Activated CD4-positive, alpha-beta T cell treated with anti-CD3 and anti-CD28 coated beads, Interleukin-2, Interleukin-4, amounts not matched to agents 100 ng/mL and 50 ng/mL, durations not matched to agents 16 hours and 8 hours (primary cell): Measurements from ENCODE around the gene MRPS10.

Experiments
- DNase-seq: peaks from one replicate; pipeline ENCODE4 v3.0.0-alpha.2; 2020; ENCODE audit warnings: low spot score

MRPS10 gene

DNA sequence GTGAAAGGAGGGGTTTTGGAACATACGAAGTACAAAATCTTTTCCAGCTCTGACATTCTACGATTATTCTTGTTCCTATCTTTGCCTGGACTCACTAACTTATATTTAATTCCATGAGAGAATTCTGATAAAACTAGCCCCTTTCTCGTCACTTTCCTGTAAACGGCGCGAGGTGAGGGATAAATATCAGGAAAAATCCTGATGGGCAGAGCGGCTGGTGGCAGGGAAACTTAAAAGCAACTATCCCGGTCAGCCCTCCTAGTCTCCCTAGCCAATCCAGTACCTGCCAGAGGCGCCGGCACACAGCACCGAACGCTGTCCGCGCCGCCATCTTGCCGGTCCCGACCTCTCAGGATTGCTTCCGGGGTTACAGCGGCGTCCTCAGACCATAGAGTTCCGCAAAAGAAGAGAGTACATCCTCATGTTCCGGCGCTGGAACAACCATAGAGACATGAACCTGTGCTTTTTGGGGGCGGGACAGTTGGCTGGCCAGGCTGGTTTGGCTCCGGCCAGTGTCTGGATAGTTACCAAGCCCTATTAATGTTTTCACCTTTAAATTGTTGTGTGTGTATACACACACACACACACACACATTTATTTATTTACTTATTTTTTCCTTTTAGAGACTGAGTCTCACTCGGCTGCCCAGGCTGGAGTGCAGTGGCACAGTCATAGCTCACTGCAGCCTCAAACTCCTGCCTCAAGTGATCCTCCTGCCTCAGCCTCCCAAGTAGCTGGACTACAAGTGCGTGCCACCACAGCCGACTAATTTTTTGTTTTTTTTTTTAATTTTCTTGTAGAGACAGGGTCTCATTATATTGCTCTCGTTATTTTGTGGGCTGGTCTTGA is at the start of gene MRPS10:
Gene MRPS10, minus strand, starts transcription at position 343 of the 849 bp plus-strand sequence. Its CDS starts 12 bp downstream, at position 331.
- peak; percentile 95 for DNase-seq

DNA sequence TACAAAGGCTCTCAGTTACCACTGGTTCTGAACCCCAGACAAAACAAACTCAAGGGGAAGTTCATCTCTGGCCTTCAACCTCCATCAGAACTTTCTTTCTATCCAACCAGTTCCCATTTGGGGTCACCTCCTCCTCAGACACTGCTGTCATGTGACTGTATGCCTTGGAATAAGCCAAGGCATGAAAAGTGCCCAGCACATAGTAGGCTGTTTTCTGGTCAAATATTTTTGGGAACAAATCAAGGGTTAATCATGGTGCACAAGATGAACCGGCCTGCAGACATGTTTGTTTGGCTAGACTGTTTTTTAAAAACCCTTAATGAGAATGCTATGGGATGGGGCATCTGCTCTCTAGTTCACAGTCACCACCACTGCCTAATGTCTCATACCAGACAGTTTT is 48.9 kb upstream of the MRPS10 start:
- no peak for DNase-seq

DNA sequence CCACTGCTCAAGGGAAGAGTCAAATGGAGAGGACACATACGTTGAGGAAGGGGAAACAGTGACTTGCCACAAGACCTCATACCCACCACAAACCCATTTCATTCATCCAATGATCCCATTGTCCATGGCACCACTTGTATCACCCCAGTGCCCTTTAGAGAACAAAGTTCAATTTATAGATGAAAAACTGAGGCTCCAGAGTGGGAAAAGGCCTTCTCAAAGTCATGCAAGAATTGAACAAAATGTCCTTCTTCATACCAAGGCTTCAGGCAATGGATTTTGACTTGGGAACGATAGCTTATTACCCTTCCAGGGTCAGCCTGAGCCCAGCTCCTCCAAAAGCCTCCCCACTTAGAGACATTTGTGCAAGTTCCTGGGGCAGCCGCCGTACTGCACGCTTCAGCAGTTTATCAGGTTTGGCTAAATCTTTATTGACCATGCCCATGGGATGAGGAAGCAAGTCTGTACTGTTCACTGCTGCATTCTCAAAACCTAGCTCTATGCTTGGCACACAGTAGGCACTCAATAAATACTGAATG is 47.3 kb upstream of the MRPS10 start:
- DNase-seq: no peak

DNA sequence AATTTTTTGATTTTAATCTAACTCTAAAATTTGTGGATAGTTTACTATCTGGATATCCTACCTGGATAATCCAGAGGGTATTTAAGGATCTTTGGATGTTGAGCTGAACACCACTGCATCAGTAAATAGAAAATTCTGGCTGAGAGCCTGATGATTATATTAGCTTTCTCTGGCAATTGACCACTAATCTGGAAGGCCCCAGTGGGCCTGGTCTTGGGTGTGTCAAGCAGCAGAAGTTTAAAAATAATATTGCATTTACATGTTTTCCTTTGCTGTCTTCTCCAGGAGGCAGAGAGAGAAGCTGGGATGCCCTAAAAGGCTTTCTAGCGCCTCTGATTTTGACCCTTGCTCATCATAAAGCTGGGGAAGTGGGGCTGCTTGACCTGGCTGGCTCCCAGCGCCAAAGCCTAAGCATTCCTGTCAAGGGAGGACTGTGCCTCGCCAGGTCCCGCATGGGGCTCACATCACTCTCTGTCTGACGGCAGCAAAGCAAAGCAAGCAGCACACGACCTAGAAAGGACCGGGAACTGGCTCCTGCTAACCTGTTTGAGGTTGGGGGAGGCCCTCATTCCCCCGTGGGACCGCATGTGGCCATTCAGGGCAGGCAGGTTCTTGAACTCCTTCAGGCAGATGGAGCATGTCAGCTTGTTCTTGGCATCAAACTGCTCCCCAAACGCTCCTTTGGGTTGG is 46.6 kb upstream of the MRPS10 start:
- no peak for DNase-seq

DNA sequence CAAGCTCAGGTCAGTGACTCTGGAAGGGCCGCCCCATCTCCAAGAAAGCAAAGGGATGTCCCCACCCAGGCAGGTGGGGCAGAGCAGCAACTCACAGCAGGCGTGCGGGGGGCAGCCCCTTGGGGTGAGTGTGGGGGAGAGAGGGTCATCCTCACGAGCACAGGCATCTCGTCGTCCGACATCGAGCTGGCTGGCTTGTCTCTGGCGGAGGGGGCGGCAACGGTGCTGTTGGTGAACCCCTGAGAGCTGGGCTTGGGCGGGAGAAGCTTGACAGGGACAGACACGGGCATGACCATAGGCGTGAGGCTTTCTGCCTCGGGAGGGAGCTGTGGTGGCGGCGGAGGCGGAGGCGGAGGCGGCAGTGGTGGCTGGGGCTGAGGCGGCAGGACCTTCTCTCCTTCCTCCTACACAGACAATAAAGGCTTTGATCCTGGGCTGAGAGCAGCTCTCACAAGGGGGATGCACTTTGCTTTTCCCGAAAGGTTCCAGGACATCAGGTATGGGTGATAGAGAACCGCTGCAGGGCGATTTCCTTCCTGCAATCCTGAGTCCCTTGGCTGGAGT is 45.6 kb upstream of the MRPS10 start:
- no peak for DNase-seq

DNA sequence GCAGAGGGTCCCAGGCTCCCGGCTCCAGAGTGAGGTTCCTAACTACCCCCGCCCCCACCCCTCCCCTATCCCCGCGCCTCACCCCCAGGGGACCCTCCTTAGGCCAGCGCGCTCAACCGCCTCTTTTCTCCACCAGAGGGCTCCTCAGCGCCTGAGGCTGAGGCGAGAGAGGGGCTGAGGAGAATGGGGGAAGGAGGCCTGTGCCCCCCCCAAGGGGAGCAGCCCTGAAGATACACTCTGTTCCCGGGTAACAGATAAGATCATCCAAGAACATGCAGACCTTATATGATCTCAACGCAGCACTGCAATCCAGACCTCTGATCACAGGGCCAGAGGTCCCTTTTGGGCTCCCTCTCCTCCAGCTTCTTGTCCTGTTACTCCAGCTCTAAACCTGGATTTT is 43.3 kb upstream of the MRPS10 start:
- no peak for DNase-seq

DNA sequence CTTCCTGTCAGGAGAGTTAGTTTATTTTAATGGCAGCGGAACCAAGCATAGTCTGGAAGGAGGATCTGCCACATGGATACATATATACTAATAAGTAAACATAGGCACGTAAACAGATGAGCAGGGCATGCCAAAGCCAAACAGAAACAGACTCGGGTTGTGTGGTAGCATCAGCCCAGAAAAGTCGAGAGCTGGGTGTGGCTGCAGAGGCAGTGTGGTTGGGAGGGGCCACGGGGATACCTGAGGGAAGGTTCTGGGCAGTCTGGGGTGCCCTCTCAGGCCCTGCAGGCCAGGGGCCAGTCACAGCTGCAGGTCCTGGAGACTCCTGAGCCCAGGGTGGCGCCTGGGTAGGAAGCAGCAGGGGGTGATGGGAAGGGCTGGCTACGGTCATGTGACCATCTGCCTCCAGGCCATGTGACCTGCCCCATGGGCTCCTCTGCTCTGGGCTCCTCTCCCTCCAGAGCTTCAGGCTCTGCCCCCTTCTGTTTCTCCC is 42.8 kb upstream of the MRPS10 start:
- DNase-seq: no peak

DNA sequence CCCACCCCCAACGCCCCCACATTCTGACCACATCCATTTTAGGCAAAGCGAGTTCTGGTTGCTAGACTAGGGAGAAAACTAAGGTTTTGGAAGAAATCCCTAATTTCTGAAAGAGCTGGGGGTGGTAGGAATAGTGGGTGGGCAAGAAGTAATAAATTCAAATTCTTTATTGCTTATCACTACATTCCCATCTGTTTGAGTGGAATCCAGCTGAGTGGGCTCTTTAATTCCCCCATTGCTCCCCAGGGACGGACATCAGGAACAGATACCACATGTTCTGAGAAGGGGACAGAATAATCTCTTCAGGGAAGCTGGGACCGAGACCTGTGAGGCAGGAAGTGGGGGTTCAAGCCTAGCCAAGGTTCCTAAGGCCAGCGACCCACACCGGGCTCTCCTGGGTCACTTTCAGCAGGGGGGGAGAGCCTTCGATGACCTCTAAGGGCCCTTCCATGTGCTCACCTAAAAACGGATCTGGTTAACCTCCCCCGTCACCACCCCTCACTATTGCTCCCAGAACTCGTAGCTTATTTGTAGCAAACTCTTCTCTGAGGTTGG is 42.3 kb upstream of the MRPS10 start:
- DNase-seq: no peak

DNA sequence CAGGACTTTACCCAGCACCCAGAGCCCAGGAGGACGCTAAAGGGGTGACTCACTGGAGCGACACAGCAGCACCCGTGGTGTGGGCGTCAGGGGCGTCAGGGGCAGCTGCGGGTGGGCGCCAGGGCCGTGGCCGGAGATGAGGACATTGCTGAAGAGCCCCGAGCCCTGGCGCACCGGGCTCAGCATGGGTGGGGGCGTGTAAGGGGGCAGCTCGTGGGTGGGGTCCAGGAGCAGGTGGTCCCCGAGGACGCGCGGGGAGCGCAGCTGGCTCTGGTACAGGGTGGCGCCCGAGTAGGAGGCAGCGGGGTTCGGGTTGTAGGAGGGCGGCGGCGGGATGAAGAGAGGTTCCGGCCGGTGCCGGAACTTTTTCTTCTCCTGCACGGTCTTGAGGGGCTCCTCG is 41.6 kb upstream of the MRPS10 start:
- DNase-seq: no peak

DNA sequence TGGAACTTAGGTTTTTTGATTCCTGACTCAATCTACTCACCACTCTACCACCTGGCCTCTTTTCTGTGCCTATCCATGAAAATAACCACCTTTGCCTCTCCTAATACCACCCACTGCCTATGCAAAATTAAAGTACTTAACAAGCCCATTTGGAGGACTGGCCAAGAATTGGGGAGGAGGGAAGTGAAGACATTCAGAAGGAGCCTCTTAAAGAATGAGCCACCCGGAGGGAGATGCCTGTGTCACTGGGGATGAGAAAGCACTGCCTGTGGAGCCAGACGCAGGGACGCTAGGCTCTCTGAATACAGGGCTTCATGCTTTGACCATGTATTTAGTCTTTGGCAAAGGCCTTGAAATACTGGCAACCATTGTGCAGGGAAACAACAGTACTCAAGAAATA is 40.0 kb upstream of the MRPS10 start:
- no peak for DNase-seq

DNA sequence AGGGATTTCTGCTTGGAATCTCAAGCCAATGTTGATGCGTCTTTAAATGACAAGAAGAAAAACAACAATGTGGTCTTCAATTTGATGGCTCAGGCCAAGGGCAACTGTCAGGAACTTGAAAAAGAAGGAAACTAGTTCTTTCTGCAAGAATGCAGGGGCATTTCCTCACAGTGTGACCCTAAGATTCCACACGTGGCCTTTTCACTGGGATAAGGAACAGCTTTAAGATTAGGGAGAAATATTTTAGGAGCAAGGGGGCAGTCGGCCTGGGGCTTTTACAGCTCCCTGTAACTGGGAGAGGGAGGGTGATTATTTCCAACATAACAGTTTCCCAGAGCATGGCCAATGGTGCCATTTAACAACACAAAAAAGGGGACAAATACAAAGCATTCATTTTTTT is 39.4 kb upstream of the MRPS10 start:
- no peak for DNase-seq

DNA sequence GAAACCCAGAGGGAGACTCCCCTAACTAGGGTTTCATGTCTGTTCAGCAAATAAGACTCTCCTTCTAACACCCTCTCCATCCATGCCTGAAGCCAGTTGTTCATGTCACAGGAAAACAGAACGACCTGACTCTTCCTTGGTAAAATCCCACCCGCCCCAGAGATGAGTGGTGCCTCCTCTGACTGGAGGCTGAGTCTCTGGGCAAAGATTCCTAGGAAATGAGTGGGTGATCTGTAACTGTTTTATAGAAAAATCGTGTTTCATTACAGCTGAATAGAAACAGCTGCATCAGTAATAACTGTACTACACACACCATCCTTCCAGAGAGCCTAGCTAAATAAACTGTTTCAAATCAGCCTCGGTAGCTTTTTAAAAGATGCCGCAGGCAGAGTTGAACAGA is 37.4 kb upstream of the MRPS10 start:
- no peak for DNase-seq

DNA sequence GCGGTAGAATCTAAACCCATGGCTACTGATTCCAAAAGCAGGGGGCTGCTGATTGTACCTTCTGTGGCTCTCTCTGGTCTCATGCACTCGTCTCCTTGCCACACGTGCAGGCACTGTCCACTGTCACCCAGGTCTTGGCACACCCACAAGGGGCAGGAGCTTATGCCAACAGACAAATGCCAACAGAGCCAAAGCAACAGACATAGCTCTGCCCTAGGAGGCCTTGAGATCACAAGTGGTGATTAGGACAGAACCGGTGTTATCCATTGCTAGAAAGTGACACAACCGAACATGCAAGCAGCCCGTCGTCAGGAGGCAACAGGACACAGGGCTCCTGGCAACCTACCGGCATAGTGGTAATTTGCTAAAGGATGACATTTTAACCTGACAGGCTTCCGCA is 36.8 kb upstream of the MRPS10 start:
- no peak for DNase-seq

DNA sequence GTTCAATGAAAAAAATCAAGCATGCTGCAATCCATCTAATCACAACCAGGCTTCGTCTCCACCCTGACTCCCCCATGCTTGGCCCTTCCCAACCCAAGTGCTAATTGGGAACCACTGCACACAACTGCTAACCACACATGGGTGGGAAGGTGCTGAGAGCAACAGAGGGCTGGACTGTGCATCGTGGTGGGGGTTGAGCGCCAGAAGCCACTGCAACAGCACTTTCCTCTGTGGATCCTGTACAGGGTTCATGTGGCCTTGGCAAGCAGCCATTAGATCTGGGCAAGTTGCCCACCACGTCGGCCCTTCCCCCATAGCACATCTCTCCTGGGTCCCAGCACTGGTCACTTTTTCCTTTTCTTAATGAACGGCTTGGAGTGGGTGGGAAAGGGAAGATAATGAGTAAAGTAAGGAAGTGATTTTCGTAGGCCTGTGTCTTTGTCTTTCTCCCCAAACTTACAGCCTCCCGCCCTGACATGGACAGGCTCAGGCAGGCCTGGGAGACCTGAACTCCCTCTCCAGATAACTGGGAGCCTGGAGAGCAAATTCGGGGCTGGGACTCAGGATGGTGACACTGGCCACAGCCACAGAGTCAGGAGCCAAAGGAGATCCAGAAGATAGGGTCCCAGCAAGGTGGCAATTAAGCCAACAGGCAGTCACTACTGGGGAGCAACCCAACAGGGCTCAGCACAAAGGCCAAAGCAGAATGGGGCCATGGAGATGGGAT is 34.4 kb upstream of the MRPS10 start:
- DNase-seq: no peak

DNA sequence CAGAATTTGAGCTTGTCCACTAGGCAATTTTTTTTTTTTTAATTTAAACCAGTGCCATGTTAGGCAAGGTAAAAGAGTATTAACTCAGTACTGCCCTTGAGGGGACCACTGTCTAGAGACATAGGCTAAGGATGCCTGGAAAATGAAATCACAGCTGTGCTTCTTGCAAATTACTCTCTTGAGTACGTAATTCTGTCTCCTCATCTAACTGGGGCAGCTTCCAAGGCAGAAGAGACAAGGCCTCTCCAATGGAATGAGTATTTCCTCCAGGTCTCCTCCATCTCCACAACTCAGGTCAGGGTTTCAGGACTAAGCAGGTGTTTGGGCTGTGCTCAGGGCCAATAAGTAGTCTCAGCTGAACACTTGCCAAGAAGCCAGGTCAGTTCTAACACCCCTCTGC is 33.8 kb upstream of the MRPS10 start:
- no peak for DNase-seq

DNA sequence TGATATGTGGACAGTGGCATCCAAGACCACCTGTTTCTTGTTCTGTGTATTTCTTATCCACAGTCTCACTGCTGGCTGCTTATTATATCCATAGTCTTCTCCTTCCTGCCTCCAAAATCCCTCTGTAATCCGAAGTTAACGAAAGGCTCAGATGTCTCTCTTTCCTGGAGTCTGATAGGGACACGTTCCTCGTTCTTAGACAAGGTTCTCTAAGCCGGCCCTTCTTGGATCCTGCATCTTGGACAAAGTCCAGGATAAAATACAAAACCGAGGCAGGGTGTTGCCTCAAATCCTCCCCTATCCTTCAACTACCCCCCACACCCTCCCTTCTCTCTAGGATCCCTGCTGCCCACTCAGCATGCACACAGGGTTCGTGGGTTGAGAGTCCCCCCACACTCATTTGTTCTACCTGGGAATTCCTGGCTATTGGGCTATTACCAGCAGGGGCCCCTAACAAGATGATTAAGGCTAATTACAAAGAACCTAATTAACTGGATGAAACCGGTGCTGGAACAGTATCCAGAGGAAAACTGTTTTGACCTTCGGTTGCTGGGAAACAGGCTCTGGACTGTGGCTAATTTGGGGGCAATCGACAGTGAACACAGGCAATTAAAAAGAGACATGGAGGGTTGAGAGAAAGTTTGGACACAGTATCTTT is 32.7 kb upstream of the MRPS10 start:
- no peak for DNase-seq

DNA sequence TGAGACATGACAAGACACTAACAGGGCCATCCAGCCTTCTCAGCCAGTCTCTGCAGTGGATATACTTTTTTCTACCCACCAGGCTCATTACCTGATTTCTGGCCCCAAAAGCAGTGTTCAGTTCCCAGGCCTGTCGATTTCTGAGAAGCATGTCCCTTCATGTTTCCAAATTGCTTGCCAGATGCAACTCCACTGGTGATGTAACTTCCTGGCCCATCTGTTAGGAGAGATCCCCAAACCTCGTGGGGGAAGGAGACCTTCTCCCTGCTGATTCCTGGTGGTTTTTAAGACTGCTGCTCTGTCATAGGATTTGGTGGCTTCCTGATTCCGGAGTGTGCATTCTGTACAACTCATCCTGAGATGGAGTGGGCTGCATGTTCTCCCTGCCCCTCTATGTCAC is 31.6 kb upstream of the MRPS10 start:
- no peak for DNase-seq

DNA sequence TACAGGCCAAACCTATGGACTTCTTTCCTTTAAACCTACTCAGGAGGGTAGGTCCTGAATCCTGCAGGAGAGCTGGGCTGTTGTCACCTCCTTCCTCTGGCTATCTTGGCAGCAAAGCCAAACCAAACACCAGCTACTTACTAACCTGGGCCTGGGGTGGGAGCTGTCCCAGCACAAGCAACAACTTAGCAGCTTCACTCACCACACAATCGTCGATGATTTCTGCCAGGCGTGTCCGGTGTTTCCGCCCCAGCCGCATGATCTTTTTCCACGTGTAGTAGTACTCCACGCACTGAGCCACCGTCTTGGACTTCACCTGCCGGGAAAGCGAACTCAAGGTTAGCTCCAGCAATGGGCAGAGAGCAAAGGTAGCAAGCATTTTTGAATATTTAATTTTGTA is 25.4 kb upstream of the MRPS10 start:
- DNase-seq: no peak

DNA sequence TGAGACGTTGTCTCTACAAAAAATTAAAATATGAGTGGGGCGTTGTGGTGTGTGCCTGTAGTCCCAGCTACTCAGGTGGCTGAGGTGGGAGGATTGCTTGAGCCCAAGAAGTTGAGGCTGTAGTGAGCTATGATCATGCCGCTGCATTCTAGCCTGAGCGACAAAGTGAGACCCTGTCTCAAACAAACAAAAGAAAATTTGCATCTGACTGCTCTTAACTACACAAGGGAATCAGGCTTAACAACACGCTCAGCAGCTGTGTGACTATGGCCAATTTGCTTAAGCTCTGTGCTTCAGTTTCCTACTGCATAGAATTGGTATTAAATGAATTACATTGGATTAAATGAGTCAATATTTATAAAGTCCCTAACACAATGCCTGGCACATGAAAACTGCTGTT is 24.3 kb upstream of the MRPS10 start:
- no peak for DNase-seq

DNA sequence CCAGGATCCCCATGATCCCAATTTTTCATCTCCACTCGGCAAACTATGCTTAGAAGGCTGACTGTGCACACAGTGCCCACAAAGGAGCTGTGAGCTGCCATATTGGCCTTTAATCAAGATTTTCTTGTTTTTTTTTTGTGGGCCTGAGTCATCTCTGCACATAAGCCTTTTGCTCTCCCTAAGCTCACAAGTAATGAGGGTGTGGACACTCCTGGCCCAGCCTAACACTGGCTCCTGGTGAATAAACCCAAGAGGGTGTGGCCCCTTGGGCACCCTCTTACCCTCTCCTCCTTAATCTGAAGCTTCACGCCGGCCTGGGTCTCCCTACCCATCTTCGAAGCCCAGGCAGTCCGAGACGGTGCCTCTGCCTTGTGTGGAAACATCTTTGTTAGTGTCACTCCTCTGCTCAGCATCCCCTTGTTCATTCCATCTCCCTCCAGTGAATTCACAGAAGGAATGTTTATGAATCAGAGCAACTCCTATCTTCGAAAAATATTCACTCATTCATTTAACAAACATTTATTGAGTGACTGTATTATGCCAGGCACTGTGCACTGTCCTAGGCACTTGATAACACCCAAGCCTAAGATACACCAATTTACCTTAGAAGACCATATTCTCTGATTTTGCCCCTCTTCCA is 22.2 kb upstream of the MRPS10 start:
- DNase-seq: no peak

DNA sequence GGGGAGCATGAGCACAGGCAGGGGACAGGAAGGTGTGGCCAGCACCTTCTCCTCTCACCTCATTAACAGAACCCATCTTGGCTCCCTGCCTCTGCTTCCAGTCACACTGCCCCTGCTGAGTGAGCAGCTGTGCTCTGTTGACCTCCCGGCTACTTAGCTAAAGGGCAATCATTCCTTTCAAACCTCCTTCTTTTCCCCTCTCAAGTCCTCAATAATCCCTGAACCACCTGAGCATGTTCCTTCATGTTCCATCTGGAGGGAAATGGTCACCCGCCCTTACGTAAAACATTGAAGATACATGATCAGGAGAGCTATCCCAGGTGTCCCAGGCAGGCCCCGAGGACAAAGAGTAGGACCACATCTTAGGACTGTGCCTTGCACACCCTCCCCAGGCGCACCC is 21.7 kb upstream of the MRPS10 start:
- no peak for DNase-seq
